ENCODE data around the gene FARSA. TPM values are rescaled to one million over a fixed set of nuclear protein-coding genes. Genes with fewer than 3 reads are reported as not detected.

The FARSA gene
- total and polyA plus RNA-seq, 5 donors = 32.6 to 44.8 (median 42.4) TPM

GRCh38 chr19:12946092-12946721 lies 12.7 kb upstream of the FARSA start:
- no peaks in the 10 kb centered on the region for H3K4me1 ChIP-seq (ENCODE audit: control insufficient read depth, insufficient read depth, low read length)
- peak; percentile 75 to 90 (median 89) for DNase-seq
- intact Hi-C loops (cut with DNase I) = no loop called here

GRCh38 chr19:12945479-12946091 lies 12.1 kb upstream of the FARSA start, which contains the start of gene RAD23A:
Gene RAD23A, plus strand, starts transcription at chr19:12945862. Its CDS starts 87 bp downstream, at chr19:12945949.
- Histone ChIP-seq H3K4me1 (ENCODE audit: control insufficient read depth, insufficient read depth, low read length) (peaks cover 1% of the 10 kb centered on the region), H3K9me3 (ENCODE audit: control insufficient read depth, low read length) (no peaks in the 10 kb centered on the region), H3K27me3 (ENCODE audit: control insufficient read depth, insufficient read depth) (no peaks in the 10 kb centered on the region), H3K4me3 (ENCODE audit: low read length) (peak within 1 kb of the TSS; percentile 80), H3K27ac (ENCODE audit: low read length) (peak within 1 kb of the TSS; percentile 65)
- intact Hi-C loops (cut with DNase I) = no loop called here
- DNase-seq = peak; percentile 99 to 100 (median 100)
- WGBS = under 1% methylated on average over 62 of the region's 62 CpGs
- peak; percentile 93 for ATAC-seq

More at GRCh38 chr19:12946092-12946721, 12.7 kb upstream of the FARSA start:
- WGBS = under 1% methylated on average over 40 of the region's 40 CpGs
- Histone ChIP-seq H3K9me3 (ENCODE audit: control insufficient read depth, low read length) (no peaks in the 10 kb centered on the region), H3K27me3 (ENCODE audit: control insufficient read depth, insufficient read depth) (no peaks in the 10 kb centered on the region), H3K4me3 (ENCODE audit: low read length) (peak overlapping the region; percentile 80), H3K27ac (ENCODE audit: low read length) (peak overlapping the region; percentile 65)
- peak; percentile 78 to 83 for ATAC-seq

- H3K4me1 ChIP-seq (ENCODE audit: control insufficient read depth, insufficient read depth, low read length) = peaks cover 9% of the 10 kb centered on the region
Measured at GRCh38 chr19:12944104-12944674, 10.7 kb upstream of the FARSA start.

DNA sequence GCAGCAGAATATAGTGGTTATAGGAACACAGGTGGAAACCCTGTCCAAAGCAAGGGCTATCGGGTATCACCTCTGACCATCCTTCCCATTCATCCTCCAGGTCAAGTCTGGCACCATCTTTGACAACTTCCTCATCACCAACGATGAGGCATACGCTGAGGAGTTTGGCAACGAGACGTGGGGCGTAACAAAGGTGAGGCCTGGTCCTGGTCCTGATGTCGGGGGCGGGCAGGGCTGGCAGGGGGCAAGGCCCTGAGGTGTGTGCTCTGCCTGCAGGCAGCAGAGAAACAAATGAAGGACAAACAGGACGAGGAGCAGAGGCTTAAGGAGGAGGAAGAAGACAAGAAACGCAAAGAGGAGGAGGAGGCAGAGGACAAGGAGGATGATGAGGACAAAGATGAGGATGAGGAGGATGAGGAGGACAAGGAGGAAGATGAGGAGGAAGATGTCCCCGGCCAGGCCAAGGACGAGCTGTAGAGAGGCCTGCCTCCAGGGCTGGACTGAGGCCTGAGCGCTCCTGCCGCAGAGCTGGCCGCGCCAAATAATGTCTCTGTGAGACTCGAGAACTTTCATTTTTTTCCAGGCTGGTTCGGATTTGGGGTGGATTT lies 10.0 kb upstream of the FARSA start:
- Histone ChIP-seq H3K27ac (ENCODE audit: low read length) (no peak overlapping the region), H3K27me3 (ENCODE audit: control insufficient read depth, insufficient read depth) (no peaks in the 10 kb centered on the region), H3K4me1 (ENCODE audit: control insufficient read depth, insufficient read depth, low read length) (peaks cover 9% of the 10 kb centered on the region), H3K4me3 (ENCODE audit: low read length) (no peak overlapping the region), H3K9me3 (ENCODE audit: control insufficient read depth, low read length) (no peaks in the 10 kb centered on the region)
- WGBS = 75% methylated on average over 18 of the region's 18 CpGs
- ATAC-seq = no peak
- DNase-seq = peak in 1 of 3 donors; percentile 35
- intact Hi-C loops (cut with DNase I) = no loop called here

More at GRCh38 chr19:12944104-12944674, 10.7 kb upstream of the FARSA start:
- intact Hi-C loops (cut with DNase I) = no loop called here
- Histone ChIP-seq H3K27ac (ENCODE audit: low read length) (no peak overlapping the region), H3K9me3 (ENCODE audit: control insufficient read depth, low read length) (no peaks in the 10 kb centered on the region), H3K27me3 (ENCODE audit: control insufficient read depth, insufficient read depth) (no peaks in the 10 kb centered on the region), H3K4me3 (ENCODE audit: low read length) (no peak overlapping the region)
- peak in 1 of 3 donors; percentile 15 for DNase-seq
- ATAC-seq = no peak
- 61% methylated on average over 2 of the region's 2 CpGs for WGBS

- WGBS = 65% methylated on average over 2 of the region's 2 CpGs
- Histone ChIP-seq H3K9me3 (ENCODE audit: control insufficient read depth, low read length) (no peaks in the 10 kb centered on the region), H3K4me1 (ENCODE audit: control insufficient read depth, insufficient read depth, low read length) (peaks cover 10% of the 10 kb centered on the region), H3K27me3 (ENCODE audit: control insufficient read depth, insufficient read depth) (no peaks in the 10 kb centered on the region), H3K4me3 (ENCODE audit: low read length) (no peak overlapping the region), H3K27ac (ENCODE audit: low read length) (no peak overlapping the region)
- ATAC-seq (no peak), DNase-seq (no peak)
- intact Hi-C loops (cut with DNase I) = no loop called here
Measured at GRCh38 chr19:12940897-12941296, 7.4 kb upstream of the FARSA start.

GRCh38 chr19:12939975-12940423 lies 6.5 kb upstream of the FARSA start:
- H3K4me1 ChIP-seq (ENCODE audit: control insufficient read depth, insufficient read depth, low read length) = peaks cover 10% of the 10 kb centered on the region
- intact Hi-C loops (cut with DNase I) = no loop called here
- DNase-seq (peak in 1 of 3 donors; percentile 54), ATAC-seq (no peak)
- WGBS = 50% methylated on average over 10 of the region's 10 CpGs
- H3K9me3 ChIP-seq (ENCODE audit: control insufficient read depth, low read length) = no peaks in the 10 kb centered on the region
- no peaks in the 10 kb centered on the region for H3K27me3 ChIP-seq (ENCODE audit: control insufficient read depth, insufficient read depth)
- H3K27ac ChIP-seq (ENCODE audit: low read length) = no peak overlapping the region
- H3K4me3 ChIP-seq (ENCODE audit: low read length) = peak overlapping the region; percentile 73

DNA sequence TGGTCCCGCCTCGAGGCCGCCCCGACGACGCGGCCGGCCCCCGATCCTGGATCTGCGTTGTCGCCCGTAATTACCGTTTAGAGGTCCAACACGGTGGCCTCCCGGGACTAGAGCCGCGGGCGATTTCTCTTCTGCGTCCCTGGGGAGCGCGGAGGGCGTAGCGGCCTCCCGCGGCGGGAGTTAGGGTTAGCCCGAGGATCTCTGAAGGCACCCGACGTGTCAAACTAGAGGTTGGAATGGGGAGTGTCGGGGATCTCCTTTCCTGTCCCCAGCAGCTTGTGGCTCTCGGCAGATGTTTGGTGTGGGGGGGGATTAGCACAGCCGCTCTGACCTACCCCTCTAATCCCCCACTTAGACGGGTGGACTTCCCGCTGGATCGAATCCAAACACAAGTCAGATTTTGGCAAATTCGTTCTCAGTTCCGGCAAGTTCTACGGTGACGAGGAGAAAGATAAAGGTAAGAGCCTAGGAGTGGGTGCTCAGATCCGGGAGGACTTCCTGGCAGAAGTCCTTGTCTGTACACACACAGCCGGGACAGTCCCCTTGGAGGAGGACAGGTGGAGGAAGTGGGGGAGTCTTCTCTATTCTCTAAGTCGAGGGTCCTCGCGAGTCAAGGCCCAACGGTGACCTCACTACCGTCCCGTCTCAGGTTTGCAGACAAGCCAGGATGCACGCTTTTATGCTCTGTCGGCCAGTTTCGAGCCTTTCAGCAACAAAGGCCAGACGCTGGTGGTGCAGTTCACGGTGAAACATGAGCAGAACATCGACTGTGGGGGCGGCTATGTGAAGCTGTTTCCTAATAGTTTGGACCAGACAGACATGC lies 5.5 kb upstream of the FARSA start:
- DNase-seq (peak in 1 of 3 donors; percentile 48), ATAC-seq (peak; percentile 5 to 18)
- under 1% methylated on average over 54 of the region's 54 CpGs for WGBS
- peak overlapping the region; percentile 73 for H3K4me3 ChIP-seq (ENCODE audit: low read length)
- peaks cover 10% of the 10 kb centered on the region for H3K4me1 ChIP-seq (ENCODE audit: control insufficient read depth, insufficient read depth, low read length)
- intact Hi-C loops (cut with DNase I) = no loop called here
- no peaks in the 10 kb centered on the region for H3K27me3 ChIP-seq (ENCODE audit: control insufficient read depth, insufficient read depth)
- H3K27ac ChIP-seq (ENCODE audit: low read length) = peak overlapping the region; percentile 83
- H3K9me3 ChIP-seq (ENCODE audit: control insufficient read depth, low read length) = no peaks in the 10 kb centered on the region

DNA sequence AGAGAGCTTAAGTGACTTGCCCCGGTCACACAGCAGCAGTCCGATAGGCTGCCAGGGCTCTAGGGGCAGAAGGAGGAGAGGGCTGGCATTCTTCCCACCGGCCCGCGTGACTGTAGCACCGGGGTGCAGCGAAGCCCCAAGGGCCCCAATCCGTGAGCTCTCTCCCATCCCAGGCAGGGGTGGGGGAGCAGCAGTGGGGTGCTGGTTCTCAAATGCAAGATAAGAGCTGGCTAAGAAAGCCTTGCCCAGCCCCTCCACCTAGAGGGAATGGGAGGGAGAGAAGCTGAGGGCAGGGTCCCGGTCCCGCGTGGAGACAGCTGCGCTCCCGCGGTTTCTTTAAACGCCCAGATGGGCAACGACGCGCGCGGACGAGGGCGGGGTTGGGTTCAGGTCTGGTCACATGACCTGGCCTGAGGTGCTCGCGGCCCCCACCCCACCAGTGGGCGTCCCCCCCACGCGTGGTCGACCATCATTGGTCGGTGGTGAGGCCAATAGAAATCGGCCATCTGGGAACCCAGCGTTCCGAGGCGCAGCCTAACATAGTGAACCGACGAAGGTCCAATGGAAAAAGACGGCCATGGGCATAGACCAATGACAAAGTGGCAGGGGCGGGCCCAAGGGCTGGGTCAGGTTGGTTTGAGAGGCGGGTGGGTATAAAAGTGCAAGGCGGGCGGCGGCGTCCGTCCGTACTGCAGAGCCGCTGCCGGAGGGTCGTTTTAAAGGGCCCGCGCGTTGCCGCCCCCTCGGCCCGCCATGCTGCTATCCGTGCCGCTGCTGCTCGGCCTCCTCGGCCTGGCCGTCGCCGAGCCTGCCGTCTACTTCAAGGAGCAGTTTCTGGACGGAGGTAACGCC lies 4.6 kb upstream of the FARSA start, which contains the start of gene CALR:
CALR (plus strand) TSS at position 683 of the 852 bp plus-strand sequence; CDS start at position 754, 71 bp downstream.
- peak; percentile 99 to 100 (median 100) for DNase-seq
- under 1% methylated on average over 63 of the region's 63 CpGs for WGBS
- intact Hi-C loops (cut with DNase I) = no loop called here
- Histone ChIP-seq H3K27ac (ENCODE audit: low read length) (peak within 1 kb of the TSS; percentile 83), H3K4me3 (ENCODE audit: low read length) (peak within 1 kb of the TSS; percentile 73), H3K27me3 (ENCODE audit: control insufficient read depth, insufficient read depth) (no peaks in the 10 kb centered on the region), H3K9me3 (ENCODE audit: control insufficient read depth, low read length) (no peaks in the 10 kb centered on the region), H3K4me1 (ENCODE audit: control insufficient read depth, insufficient read depth, low read length) (peaks cover 10% of the 10 kb centered on the region)
- ATAC-seq = peak; percentile 95 to 96

DNA sequence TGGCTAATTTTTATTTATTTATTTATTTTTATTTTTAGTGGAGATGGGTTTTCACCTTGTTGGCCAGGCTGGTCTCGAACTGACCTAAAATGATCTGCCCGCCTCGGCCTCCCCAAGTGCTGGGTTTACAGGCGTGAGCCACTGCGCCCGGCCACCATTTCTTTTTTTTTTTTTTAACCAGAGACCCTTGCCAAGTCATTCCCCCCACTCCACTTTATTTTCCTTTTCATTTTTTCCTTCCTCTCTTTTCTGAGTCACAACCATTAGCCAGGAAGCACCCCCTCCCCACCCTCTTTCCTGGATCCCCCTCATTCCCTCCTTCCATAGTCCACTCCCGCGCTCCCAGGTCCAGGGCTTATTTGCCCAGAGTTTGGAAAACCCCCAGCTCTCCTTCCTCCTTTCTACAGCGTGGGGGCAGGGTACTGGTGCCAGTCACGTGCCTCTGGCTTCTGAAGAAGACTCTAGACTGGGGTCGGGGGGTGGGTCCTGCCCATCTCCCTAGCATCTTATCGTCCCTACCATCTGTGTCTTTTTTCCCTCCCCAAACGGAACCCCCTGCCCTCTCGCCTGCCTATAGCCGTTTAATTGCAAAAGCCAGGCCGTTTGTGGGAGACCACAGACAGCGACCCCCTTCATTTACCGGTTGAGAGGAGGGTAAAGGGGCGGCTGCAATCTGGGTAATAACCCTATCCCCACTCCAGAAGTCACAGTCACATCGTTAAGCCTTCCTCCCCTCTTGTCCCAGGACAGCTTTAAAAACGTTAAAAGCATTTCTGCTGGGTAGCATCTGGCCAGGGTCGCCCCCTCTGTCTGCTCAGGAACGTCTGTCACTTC lies 3.8 kb upstream of the FARSA start:
- DNase-seq = no peak
- Histone ChIP-seq H3K27me3 (ENCODE audit: control insufficient read depth, insufficient read depth) (no peaks in the 10 kb centered on the region), H3K4me1 (ENCODE audit: control insufficient read depth, insufficient read depth, low read length) (peaks cover 16% of the 10 kb centered on the region), H3K9me3 (ENCODE audit: control insufficient read depth, low read length) (no peaks in the 10 kb centered on the region), H3K4me3 (ENCODE audit: low read length) (peak overlapping the region; percentile 42), H3K27ac (ENCODE audit: low read length) (no peak overlapping the region)
- intact Hi-C loops (cut with DNase I) = no loop called here
- ATAC-seq = no peak
- 20% methylated on average over 23 of the region's 23 CpGs for WGBS

Measured in right cardiac atrium (tissue), 5 donors.